Frontal cortex (tissue), 4 donors: ENCODE measurements around the gene SLC38A11. TPM values are rescaled to one million over a fixed set of nuclear protein-coding genes. Genes with fewer than 3 reads are reported as not detected.

Source experiments
- DNase-seq, 2 donors: peaks; one replicate each; pipeline ENCODE4 v3.0.0; 2012; ENCODE audit warnings: low spot score in 2 of 2
- FAIRE-seq: peaks from 2 replicates; lab custom pipeline; 2012; peaks lifted over from hg19 to GRCh38; lab: Jason Lieb, UNC
- total RNA-seq: library from RNA; depleted of rRNA; stranded (reverse); fragments of >200 nt; gene quantifications from one replicate; pipeline ENCODE4 v1.2.3, GENCODE V29; 2014
- donor health status: control.
- donor health status: control.
- donor health status: control.

SLC38A11 gene
- total RNA-seq, 1 donor from 2014 or later: 2.4 TPM

- FAIRE-seq (no peak), DNase-seq (no peak)
These were observed 27.1 kb downstream of the SLC38A11 start for GRCh38 chr2:164928101-164928673.

- DNase-seq (no peak), FAIRE-seq (no peak)
These were observed 33.2 kb downstream of the SLC38A11 start for GRCh38 chr2:164922134-164922533.

DNA sequence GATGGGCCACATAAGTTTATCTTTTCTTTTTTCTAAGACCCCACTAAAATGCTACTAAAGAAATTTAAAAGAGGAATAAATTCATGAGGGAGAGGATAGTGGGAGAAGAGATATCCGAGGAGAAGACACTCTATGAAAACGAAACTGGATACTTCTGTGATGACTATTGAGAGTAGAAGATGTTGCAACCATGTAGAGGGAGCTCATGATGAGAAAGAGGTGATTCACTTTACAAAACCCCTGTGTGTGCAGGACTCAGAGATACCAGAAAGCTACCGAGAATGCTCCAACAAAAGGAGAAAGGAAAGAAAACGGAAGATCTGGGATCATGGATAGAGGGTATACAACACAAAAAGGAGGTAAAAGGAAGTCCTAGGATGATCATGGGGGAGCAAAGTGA lies 34.9 kb downstream of the SLC38A11 start:
- FAIRE-seq (no peak), DNase-seq (no peak)

DNA sequence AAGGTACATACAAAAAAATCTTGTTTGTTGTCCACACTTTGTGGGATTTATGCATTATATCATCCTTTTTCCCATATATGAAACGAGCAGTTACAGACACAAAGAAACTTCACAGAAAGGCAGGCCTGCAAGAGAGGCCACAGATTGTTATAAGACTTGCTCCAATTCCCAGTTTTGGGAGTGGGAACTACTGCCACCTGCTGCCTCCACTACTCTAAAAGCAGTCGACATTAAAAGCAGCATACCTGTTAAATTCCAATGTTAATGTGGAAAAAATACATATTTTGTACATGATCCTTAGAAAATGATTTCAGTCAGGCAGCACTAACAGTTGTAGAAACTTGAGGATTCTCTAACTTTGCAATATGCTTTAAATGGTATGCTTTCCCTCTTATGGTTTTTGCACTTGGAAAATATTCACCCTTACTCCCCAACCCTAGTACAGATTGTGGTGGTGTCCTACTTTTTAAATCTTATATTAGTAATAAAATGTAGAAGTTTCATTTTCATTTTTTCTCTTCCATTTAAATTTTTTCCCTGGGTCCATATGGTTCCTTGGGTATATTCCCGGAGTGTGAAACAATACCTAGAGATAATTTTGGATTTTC lies 37.9 kb downstream of the SLC38A11 start:
- no peak for FAIRE-seq
- no peak for DNase-seq

GRCh38 chr2:164915566-164915965 lies 39.8 kb downstream of the SLC38A11 start:
- DNase-seq (no peak), FAIRE-seq (no peak)

- FAIRE-seq: no peak
- no peak for DNase-seq
These were observed 41.5 kb downstream of the SLC38A11 start for GRCh38 chr2:164913640-164914350.

- DNase-seq (no peak), FAIRE-seq (no peak)
These were observed 42.3 kb downstream of the SLC38A11 start for GRCh38 chr2:164913011-164913410.

GRCh38 chr2:164911832-164912231 lies 43.5 kb downstream of the SLC38A11 start:
- no peak for FAIRE-seq
- DNase-seq: no peak

GRCh38 chr2:164910101-164910899 lies 45.0 kb downstream of the SLC38A11 start:
- FAIRE-seq (no peak), DNase-seq (no peak)

DNA sequence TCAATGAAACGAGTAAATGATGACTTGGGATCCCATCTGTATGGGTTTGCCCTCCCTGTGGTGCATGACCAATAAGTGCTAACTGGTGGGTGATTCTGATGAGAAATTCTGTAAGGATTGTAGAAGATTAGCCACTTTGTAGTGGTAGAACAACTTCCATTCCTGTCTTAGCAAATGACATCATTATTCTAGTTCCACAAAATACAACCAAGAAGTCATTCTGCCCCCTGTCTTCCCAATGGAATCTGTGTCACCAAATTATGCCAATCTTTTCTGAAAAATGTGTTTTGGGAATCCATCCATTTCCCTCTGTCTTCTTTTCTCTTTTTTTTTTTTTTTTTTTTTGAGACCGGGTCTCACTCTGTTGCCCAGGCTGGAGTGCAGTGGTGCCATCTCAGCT lies 48.4 kb downstream of the SLC38A11 start:
- no peak for FAIRE-seq
- no peak for DNase-seq

DNA sequence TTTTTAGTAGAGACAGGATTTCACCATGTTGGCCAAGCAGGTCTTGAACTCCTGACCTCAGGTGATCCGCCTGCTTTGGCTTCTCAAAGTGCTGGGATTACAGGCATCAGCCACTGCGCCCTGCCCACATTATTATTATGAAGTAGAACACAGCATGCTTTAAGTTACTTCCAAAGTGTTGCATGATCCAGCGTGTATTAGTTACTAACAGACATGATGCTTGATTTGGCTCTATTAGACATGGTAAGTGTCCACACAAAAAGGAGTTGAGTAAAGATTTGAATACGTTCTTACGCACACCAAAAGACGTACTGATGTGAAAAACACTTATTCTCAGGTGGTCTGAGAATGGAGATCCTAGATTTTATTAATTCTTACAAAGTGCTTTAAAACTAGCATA lies 50.0 kb downstream of the SLC38A11 start:
- DNase-seq (no peak), FAIRE-seq (no peak)

GRCh38 chr2:164903951-164904350 lies 51.4 kb downstream of the SLC38A11 start:
- FAIRE-seq (no peak), DNase-seq (no peak)

DNA sequence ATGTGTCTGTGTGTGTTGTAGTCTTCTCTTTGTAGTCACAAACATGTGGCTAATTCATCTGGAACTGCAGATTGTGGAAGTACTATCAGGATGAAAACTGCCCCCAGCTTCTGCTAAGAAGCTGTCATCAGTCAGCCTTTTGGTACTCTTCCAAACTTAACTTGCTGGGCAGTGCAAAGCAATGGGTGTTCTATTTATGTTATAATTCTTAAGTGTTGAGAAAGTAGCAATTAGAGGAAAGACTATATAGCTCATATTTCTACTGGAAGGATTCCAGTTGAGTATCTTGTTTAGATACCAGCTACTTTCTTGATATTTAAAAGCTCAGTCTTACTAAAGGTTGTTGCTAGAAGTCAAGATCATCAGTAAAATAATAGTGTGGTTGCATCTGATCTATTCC lies 52.1 kb downstream of the SLC38A11 start:
- FAIRE-seq: no peak
- DNase-seq: no peak

GRCh38 chr2:164899121-164899520 lies 56.2 kb downstream of the SLC38A11 start:
- DNase-seq: no peak
- no peak for FAIRE-seq

DNA sequence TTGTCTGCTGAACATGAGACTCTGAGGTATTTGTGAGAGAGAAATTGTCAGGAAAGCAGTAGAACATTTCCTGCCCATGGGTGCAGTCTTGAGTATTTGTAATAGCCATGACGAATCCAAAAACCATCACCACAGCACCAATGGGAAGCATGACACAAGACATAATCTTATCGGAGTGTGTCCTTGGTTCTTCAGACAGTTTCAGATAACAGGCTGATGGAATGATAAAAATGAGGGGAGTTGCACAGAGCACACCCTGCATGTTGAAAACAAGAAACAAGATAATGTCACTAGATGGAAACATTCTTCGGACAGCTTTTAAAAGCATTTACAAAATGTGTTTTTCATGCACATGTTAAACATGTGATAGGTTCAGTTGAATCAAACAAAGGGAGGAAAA lies 56.9 kb downstream of the SLC38A11 start:
- no peak for FAIRE-seq
- DNase-seq: no peak

- no peak for FAIRE-seq
- no peak for DNase-seq
These were observed 57.7 kb downstream of the SLC38A11 start for GRCh38 chr2:164897469-164898260.

DNA sequence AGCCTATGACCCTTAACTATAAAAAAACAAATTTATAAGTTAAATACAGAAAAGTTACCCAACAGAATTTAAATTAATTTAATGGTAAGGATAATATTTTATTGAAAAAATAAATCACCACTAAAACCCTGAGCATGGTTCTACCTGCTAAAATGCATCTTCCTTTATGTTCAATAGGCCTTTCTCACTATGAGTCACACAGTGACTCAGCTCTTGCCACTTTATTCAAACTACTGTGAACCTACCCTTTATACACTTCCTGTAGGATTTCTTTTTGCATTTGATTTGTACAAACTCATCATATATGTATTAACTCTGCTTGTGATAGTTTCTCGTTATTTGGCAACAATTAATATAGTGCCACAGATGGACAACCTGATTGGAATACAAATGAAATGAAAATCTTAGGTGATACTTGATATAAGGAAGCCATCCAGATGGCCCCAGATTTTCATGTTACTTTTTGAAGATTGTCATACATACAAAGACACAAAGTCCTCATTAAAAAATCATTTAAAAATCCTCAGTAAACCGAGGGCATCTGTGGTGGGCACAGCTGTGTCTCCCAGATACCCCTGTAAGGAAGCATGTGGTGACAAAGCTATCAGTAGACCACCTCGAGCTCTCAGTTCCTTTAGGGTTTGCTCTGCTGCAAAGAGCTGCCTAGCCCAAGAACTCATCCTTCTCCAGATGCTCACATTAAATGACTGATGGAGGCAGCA lies 58.5 kb downstream of the SLC38A11 start:
- FAIRE-seq: no peak
- DNase-seq: no peak

- DNase-seq: no peak
- FAIRE-seq: no peak
These were observed 59.1 kb downstream of the SLC38A11 start for GRCh38 chr2:164896226-164896625.

DNA sequence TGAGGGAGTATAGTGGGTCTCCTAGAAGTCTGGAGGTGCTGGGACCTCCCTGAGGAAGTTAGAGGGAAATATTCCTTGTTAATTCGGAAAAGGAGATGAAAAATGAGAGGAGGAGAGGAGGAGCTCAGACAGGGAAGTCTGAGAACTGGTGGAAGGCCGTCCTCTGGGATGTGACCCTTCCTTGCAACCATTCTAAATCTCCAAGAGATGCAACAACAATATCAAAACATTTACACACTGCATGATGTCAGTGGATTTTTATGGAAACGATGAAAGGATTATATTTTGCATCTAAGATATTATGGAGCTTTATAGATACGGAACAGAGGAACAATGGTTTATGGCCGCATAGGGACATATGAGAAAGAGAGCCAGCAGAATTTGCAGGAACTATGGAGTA lies 63.9 kb downstream of the SLC38A11 start:
- DNase-seq (no peak), FAIRE-seq (no peak)
